ENCODE data around the gene TUBB4A. TPM values are rescaled to one million over a fixed set of nuclear protein-coding genes. Genes with fewer than 3 reads are reported as not detected.

The TUBB4A gene
- total RNA-seq, 1 experiment from 2014 or later, result 20.3 TPM

GRCh38 chr19:6470173-6470572, 31.9 kb downstream of the TUBB4A start:
- H3K4me3 Mint-ChIP-seq, result peak overlapping the region in 1 of 2 experiments; percentile 3; a peak in 1 of 5 replicates
- H3K9me3 Mint-ChIP-seq, result no peaks in the 10 kb centered on the region
- Histone ChIP-seq H3K4me1 (ENCODE audit: insufficient read depth, low read length) (no peaks in the 10 kb centered on the region), H3T11ph (ENCODE audit: low read length) (no peak overlapping the region), H3K9me3 (ENCODE audit: control insufficient read depth, low read depth, low read length) (no peaks in the 10 kb centered on the region), H3K9ac (ENCODE audit: extremely low read depth, insufficient read length, low read length) (no peak overlapping the region), H2BK5ac (ENCODE audit: insufficient read length, low read length) (no peak overlapping the region), H3K14ac (ENCODE audit: insufficient read depth, low read length) (no peak overlapping the region), H3K18ac (ENCODE audit: insufficient read length, low read depth, low read length) (no peak overlapping the region), H3K56ac (ENCODE audit: insufficient read length, low read depth, low read length) (no peak overlapping the region), H3K79me1 (ENCODE audit: insufficient read depth, low read depth, low read length, poor library complexity, severe bottlenecking) (no peaks in the 10 kb centered on the region), H4K91ac (ENCODE audit: insufficient read length, low read depth, low read length) (no peak overlapping the region), H2BK12ac (ENCODE audit: insufficient read length, low read depth, low read length) (no peak overlapping the region), H3K79me2 (ENCODE audit: insufficient read depth, low read length) (no peaks in the 10 kb centered on the region), H3K4ac (ENCODE audit: low read depth, low read length) (no peak overlapping the region), H3K27me3 (ENCODE audit: insufficient read depth, low read length) (no peaks in the 10 kb centered on the region; the same call in 1 of the 2 replicates), H2AFZ (ENCODE audit: low read length) (no peak overlapping the region), H4K8ac (replicated peaks; ENCODE audit: insufficient read length, low read depth, low read length) (no peak overlapping the region), H4K20me1 (ENCODE audit: control insufficient read depth, insufficient read depth, insufficient read length) (no peaks in the 10 kb centered on the region), H2BK120ac (ENCODE audit: low read depth, low read length, poor library complexity, severe bottlenecking) (no peak overlapping the region), H3K27ac (ENCODE audit: insufficient read length, low read depth, low read length) (no peak overlapping the region), H3K23me2 (ENCODE audit: insufficient read length, low read depth, low read length, poor library complexity, severe bottlenecking) (peaks cover 1% of the 10 kb centered on the region), H4K5ac (ENCODE audit: insufficient read length, low read depth, low read length) (no peak overlapping the region), H3K4me2 (ENCODE audit: insufficient read depth, insufficient read length, low read length) (no peak overlapping the region), H2BK15ac (ENCODE audit: low read depth, low read length) (no peak overlapping the region), H3K23ac (ENCODE audit: insufficient read length, low read depth, low read length) (no peak overlapping the region), H2AK5ac (ENCODE audit: insufficient read length, low read length) (no peak overlapping the region), H2BK20ac (ENCODE audit: low read depth, low read length, poor library complexity, severe bottlenecking) (no peak overlapping the region)
- peaks cover 0 to 30% (median 20%) of the 10 kb centered on the region in 3 experiments; a peak in 6 of 7 replicates for H3K36me3 Mint-ChIP-seq (ENCODE audit: insufficient read depth in 1 of 3, low read depth in 3 of 3)
- H3K27me3 Mint-ChIP-seq (ENCODE audit: low read depth), result peaks cover 13% of the 10 kb centered on the region
- H3K4me1 Mint-ChIP-seq, result peaks cover 11 to 29% of the 10 kb centered on the region in 2 experiments
- WGBS (ENCODE audit: extremely low coverage, insufficient read length, low lambda C conversion rate), result no CpG with 5 or more reads among the region's 8 CpGs
- TF ChIP-seq, protein P1, sequence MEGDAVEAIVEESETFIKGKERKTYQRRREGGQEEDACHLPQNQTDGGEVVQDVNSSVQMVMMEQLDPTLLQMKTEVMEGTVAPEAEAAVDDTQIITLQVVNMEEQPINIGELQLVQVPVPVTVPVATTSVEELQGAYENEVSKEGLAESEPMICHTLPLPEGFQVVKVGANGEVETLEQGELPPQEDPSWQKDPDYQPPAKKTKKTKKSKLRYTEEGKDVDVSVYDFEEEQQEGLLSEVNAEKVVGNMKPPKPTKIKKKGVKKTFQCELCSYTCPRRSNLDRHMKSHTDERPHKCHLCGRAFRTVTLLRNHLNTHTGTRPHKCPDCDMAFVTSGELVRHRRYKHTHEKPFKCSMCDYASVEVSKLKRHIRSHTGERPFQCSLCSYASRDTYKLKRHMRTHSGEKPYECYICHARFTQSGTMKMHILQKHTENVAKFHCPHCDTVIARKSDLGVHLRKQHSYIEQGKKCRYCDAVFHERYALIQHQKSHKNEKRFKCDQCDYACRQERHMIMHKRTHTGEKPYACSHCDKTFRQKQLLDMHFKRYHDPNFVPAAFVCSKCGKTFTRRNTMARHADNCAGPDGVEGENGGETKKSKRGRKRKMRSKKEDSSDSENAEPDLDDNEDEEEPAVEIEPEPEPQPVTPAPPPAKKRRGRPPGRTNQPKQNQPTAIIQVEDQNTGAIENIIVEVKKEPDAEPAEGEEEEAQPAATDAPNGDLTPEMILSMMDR (conservative IDR thresholded peaks at IDR 0.05), result no peak
- 0 out of 7 replicates have a peak overlapping the region, but pooled peaks of 1 of the 3 experiments have one; percentile 53 for H3K27ac Mint-ChIP-seq
- DNase-seq, result peak; percentile 43

Data from H9 (cell line).